Tibial nerve (tissue), 4 donors: Measurements from ENCODE around the gene FAM107A. TPM values are rescaled to one million over a fixed set of nuclear protein-coding genes. Genes with fewer than 3 reads are reported as not detected.

ENCODE experiments used
- DNase-seq, 2 donors: peaks; one replicate each; pipeline ENCODE4 v3.0.0-alpha.2; 2019; ENCODE audit warnings: low spot score in 2 of 2
- H3K27ac ChIP-seq, 4 donors: fragments of 200-600 bp; sonication (generic) in 3 of 4; one replicate each; pipeline ENCODE4 v1.5.1; 2017 to 2019; ENCODE audit warnings: mild to moderate bottlenecking in 1 of 4
- H3K27me3 ChIP-seq, 2 donors: fragments of 200-600 bp; sonication (generic) in 1 of 2; one replicate each; pipeline versions ENCODE4 v1.5.1 to v1.6.0; 2017 to 2019
- H3K36me3 ChIP-seq, 3 donors: fragments of 200-600 bp; sonication (generic); one replicate each; pipeline ENCODE4 v1.5.1; 2018 to 2019
- H3K4me1 ChIP-seq, 4 donors: fragments of 200-600 bp; sonication (generic) in 3 of 4; one replicate each; pipeline ENCODE4 v1.5.1; 2017 to 2019
- H3K4me3 ChIP-seq, 4 donors: fragments of 200-600 bp; sonication (generic) in 3 of 4; one replicate each; pipeline ENCODE4 v1.5.1; 2017 to 2019; ENCODE audit warnings: mild to moderate bottlenecking in 1 of 4, moderate library complexity in 1 of 4
- H3K9me3 ChIP-seq, 4 donors: fragments of 200-600 bp; sonication (generic) in 3 of 4; one replicate each; pipeline ENCODE4 v1.5.1; 2017 to 2019
- CTCF ChIP-seq, 5 experiments: fragments of 200-600 bp in 3 of 5; fragments of 450-650 bp in 2 of 5; sonication (generic) in 3 of 5; IDR thresholded peaks; one replicate each; pipeline ENCODE4 v1.5.1; 2016 to 2019; ENCODE audit warnings: antibody characterized with exemption in 5 of 5, mild to moderate bottlenecking in 3 of 5, moderate library complexity in 2 of 5
- EP300 ChIP-seq, 2 donors: sonication (generic); formaldehyde crosslinking; IDR thresholded peaks; one replicate each; pipeline ENCODE4 v1.6.1; 2017; ENCODE audit warnings: antibody characterized with exemption in 2 of 2, mild to moderate bottlenecking in 1 of 2
- POLR2A ChIP-seq, 2 donors: fragments of 450-650 bp; IDR thresholded peaks; one replicate each; pipeline ENCODE4 v1.6.1; 2017; ENCODE audit warnings: antibody characterized with exemption in 2 of 2, mild to moderate bottlenecking in 2 of 2, moderate library complexity in 2 of 2
- WGBS, 2 donors: methylation state at CpG; one replicate each; pipeline ENCODE4 v1.1.5; 2018; 5-methylcytosine and 5-hydroxymethylcytosine counted together
- total RNA-seq, 4 donors: library from RNA; depleted of rRNA; stranded (reverse); fragments of >200 nt; gene quantifications; one replicate each; pipeline ENCODE4 v1.1.0, GENCODE V29; 2016

Gene FAM107A
- total RNA-seq, 4 donors from 2014 or later, result 147 to 305 (median 227) TPM

GRCh38 chr3:58557491-58557890, 19.7 kb downstream of the FAM107A start:
- Histone ChIP-seq H3K9me3 (peaks cover 0 to 7% (median 0%) of the 10 kb centered on the region in 4 donors), H3K27ac (peak overlapping the region in 1 of 4 donors; percentile 50), H3K4me3 (no peak overlapping the region), H3K27me3 (no peaks in the 10 kb centered on the region), H3K4me1 (peaks cover 0 to 17% (median 0%) of the 10 kb centered on the region in 4 donors), H3K36me3 (no peaks in the 10 kb centered on the region)
- no peak for TF ChIP-seq POLR2A (IDR thresholded peaks at IDR 0.05)
- DNase-seq, result no peak
- WGBS, 2 donors, result 72% methylated on average over 6 of the region's 6 CpGs

DNA sequence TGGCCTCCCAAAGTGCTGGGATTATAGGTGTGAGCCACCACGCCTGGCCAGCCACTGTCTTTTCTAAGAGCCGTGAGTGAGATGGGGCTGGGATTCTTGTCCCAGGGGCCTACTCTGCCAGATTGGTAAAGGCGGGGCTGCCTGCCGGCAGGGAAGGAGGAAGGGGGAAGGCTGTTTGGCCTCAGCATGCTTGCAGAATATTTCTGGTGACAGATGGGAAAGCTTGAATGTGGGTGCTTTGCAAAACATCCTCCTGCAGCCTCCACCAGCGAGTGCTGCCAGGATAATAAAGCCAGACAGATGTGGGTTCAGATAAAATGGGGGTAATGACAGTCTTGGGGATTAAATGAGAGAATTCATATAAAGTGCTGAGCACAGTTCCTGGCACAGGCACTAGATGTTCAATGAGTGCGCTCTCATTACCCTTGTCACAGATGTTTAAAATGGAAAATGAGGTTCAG, 20.4 kb downstream of the FAM107A start:
- Histone ChIP-seq H3K4me1 (peaks cover 0 to 17% (median 0%) of the 10 kb centered on the region in 4 donors), H3K27ac (peak overlapping the region in 1 of 4 donors; percentile 50), H3K36me3 (no peaks in the 10 kb centered on the region), H3K4me3 (no peak overlapping the region), H3K9me3 (peaks cover 0 to 14% (median 0%) of the 10 kb centered on the region in 4 donors), H3K27me3 (no peaks in the 10 kb centered on the region)
- 58 to 63% methylated on average over 6 of the region's 6 CpGs for WGBS, 2 donors
- TF ChIP-seq POLR2A (IDR thresholded peaks at IDR 0.05), result no peak
- TF ChIP-seq EP300 (IDR thresholded peaks at IDR 0.05), result no peak
- no peak for TF ChIP-seq CTCF (IDR thresholded peaks at IDR 0.05)
- DNase-seq, result no peak

DNA sequence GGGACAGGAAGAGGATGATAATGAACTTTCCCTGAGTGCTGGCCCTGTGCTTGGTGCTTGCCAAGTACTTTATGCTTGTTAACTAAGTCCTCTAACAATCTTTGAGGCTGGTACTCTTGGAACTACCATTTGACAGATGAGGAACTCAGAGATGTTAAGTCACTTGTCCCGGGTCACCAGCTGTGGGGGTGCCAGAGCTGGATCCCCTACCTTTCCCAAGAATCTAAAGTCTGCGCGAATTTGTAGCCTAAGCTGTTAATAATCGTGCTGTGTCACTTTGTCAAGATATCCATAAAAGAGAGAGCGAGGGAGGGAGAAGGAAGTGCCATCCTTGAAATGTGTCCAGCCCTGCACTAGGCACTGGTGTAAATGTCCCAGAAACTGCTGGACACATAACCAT, 21.2 kb downstream of the FAM107A start:
- no peaks in the 10 kb centered on the region for H3K36me3 ChIP-seq
- TF ChIP-seq CTCF (IDR thresholded peaks at IDR 0.05) (no peak), POLR2A (IDR thresholded peaks at IDR 0.05) (no peak), EP300 (IDR thresholded peaks at IDR 0.05) (no peak)
- peaks cover 0 to 21% (median 0%) of the 10 kb centered on the region in 4 donors for H3K9me3 ChIP-seq
- H3K27ac ChIP-seq, result no peak overlapping the region
- no peaks in the 10 kb centered on the region for H3K27me3 ChIP-seq
- DNase-seq, result no peak
- peaks cover 0 to 14% (median 0%) of the 10 kb centered on the region in 4 donors for H3K4me1 ChIP-seq
- 90 to 94% methylated on average over 5 of the region's 5 CpGs for WGBS, 2 donors
- H3K4me3 ChIP-seq, result no peak overlapping the region

DNA sequence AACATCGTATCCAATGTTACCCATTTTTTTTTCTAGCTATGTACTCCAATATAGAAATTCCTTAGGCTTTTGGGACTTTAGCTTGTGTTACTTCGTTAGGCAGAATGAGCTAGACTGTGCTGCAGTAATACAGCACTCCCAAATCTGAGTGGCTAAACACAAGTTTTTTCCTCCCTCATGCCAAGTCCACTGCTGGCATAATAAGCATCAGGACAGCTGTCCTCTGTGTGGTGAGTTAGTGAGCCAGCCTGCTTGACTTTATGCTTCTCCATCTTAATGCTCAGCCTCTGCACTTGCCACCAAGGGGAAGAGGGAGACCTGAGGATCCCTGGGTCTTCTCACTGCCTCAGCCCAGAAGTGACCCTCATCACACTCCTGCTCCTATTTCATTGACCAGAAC, 22.0 kb downstream of the FAM107A start:
- Histone ChIP-seq H3K4me1 (peaks cover 0 to 11% (median 0%) of the 10 kb centered on the region in 4 donors), H3K27ac (no peak overlapping the region), H3K36me3 (no peaks in the 10 kb centered on the region), H3K4me3 (no peak overlapping the region), H3K27me3 (no peaks in the 10 kb centered on the region), H3K9me3 (peaks cover 0 to 23% (median 0%) of the 10 kb centered on the region in 4 donors)
- no peak for DNase-seq
- TF ChIP-seq EP300 (IDR thresholded peaks at IDR 0.05), result no peak
- 87 to 91% methylated on average over 2 of the region's 2 CpGs for WGBS, 2 donors

DNA sequence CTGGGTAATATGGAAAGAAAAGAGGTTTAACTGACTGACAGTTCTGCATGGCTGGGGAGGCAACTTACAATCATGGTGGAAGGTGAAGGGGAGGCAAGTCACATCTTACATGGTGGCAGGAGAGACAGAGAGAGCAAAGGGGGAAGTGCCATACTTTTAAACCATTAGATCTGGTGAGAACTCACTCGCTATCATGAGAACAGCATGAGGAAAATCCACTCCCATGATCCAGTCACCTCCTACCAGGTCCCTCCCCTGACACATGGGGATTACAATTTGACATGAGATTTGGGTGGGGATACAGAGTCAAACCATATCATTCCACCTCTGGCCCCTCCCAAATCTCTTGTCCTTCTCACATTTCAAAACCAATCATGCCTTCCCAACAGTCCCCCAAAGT, 24.2 kb downstream of the FAM107A start:
- Histone ChIP-seq H3K4me3 (no peak overlapping the region), H3K36me3 (no peaks in the 10 kb centered on the region), H3K27ac (no peak overlapping the region), H3K9me3 (peaks cover 0 to 23% (median 0%) of the 10 kb centered on the region in 4 donors), H3K4me1 (peaks cover 0 to 11% (median 0%) of the 10 kb centered on the region in 4 donors), H3K27me3 (no peaks in the 10 kb centered on the region)
- 96% methylated on average over 1 of the region's 1 CpG for WGBS, 2 donors
- no peak for DNase-seq
- TF ChIP-seq POLR2A (IDR thresholded peaks at IDR 0.05) (no peak), CTCF (IDR thresholded peaks at IDR 0.05) (no peak), EP300 (IDR thresholded peaks at IDR 0.05) (no peak)

DNA sequence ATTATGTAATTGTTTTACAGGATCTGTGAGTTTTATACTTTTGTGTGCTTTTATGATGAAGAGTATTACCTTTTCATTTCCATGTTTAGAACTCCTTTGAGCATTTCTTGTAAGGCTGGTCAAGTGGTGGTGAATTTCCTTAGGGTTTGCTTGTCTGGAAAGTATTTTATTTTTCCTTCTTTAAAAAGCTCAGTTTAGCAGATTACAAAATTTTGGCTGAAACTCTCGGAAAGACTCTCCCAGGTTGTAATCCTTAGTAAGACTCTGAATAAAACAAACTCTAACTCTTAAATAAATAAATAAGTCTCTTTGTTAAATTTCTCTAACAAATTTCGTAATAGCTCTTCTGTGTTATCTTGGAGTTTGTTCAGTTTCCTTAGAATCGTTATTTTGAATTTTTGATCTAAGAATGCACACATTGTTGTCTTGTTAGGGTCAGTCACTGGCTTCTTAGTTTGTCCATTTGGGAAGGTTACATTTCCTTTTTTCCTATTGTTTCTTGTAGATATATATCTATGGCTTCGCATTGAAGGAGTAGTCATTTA, 25.5 kb downstream of the FAM107A start:
- TF ChIP-seq CTCF (IDR thresholded peaks at IDR 0.05), result no peak
- TF ChIP-seq EP300 (IDR thresholded peaks at IDR 0.05), result no peak
- TF ChIP-seq POLR2A (IDR thresholded peaks at IDR 0.05), result no peak
- peaks cover 0 to 23% (median 0%) of the 10 kb centered on the region in 4 donors for H3K9me3 ChIP-seq
- H3K4me3 ChIP-seq, result no peak overlapping the region
- DNase-seq, result no peak
- H3K27ac ChIP-seq, result no peak overlapping the region
- no peaks in the 10 kb centered on the region for H3K27me3 ChIP-seq
- no peaks in the 10 kb centered on the region for H3K36me3 ChIP-seq
- peaks cover 0 to 2% (median 0%) of the 10 kb centered on the region in 4 donors for H3K4me1 ChIP-seq
- 62 to 70% methylated on average over 4 of the region's 4 CpGs for WGBS, 2 donors
